ENCODE data around the gene SCUBE1.

The SCUBE1 gene

GRCh38 chr22:43148581-43148980, 194.6 kb downstream of the SCUBE1 start:
- TF ChIP-seq TCF4 (CRISPR knock-in tag; IDR thresholded peaks at IDR 0.05; ENCODE audit: borderline replicate concordance) = no peak
- TF ChIP-seq SNAI2 (CRISPR knock-in tag; IDR thresholded peaks at IDR 0.05) = no peak
- TF ChIP-seq PATZ1 (CRISPR knock-in tag; IDR thresholded peaks at IDR 0.05; ENCODE audit: borderline replicate concordance) = no peak
- no peak for TF ChIP-seq TOX (CRISPR knock-in tag; IDR thresholded peaks at IDR 0.05; ENCODE audit: borderline replicate concordance)
- no peak for TF ChIP-seq OSR1 (CRISPR knock-in tag; IDR thresholded peaks at IDR 0.05)
- TF ChIP-seq ZFP30 (CRISPR knock-in tag; IDR thresholded peaks at IDR 0.05) = no peak
- TF ChIP-seq RARB (CRISPR knock-in tag; IDR thresholded peaks at IDR 0.05) = no peak
- TF ChIP-seq ISL1 (CRISPR knock-in tag; IDR thresholded peaks at IDR 0.05) = no peak
- no peak for TF ChIP-seq ZC3H10 (CRISPR knock-in tag; IDR thresholded peaks at IDR 0.05)
- TF ChIP-seq CREB5 (CRISPR knock-in tag; IDR thresholded peaks at IDR 0.05; ENCODE audit: low read depth) = no peak
- no peak for TF ChIP-seq CSRNP3 (CRISPR knock-in tag; IDR thresholded peaks at IDR 0.05)
- TF ChIP-seq ZNF565 (CRISPR knock-in tag; conservative IDR thresholded peaks at IDR 0.05; ENCODE audit: low read depth) = no peak
- no peak for TF ChIP-seq ZNF8 (CRISPR knock-in tag; IDR thresholded peaks at IDR 0.05)
- no peak for TF ChIP-seq PPARA (CRISPR knock-in tag; IDR thresholded peaks at IDR 0.05; ENCODE audit: borderline replicate concordance)
- no peak for TF ChIP-seq BACH2 (CRISPR knock-in tag; IDR thresholded peaks at IDR 0.05; ENCODE audit: borderline replicate concordance)
- no peak for TF ChIP-seq GLIS3 (CRISPR knock-in tag; IDR thresholded peaks at IDR 0.05)
- TF ChIP-seq ZNF70 (CRISPR knock-in tag; IDR thresholded peaks at IDR 0.05) = no peak
- TF ChIP-seq ZFP3 (CRISPR knock-in tag; IDR thresholded peaks at IDR 0.05) = no peak
- ATAC-seq = no peak

GRCh38 chr22:43147821-43148220, 195.4 kb downstream of the SCUBE1 start:
- ATAC-seq = no peak
- TF ChIP-seq OSR1 (CRISPR knock-in tag; IDR thresholded peaks at IDR 0.05) (no peak), ZFP30 (CRISPR knock-in tag; IDR thresholded peaks at IDR 0.05) (no peak), ZNF565 (CRISPR knock-in tag; conservative IDR thresholded peaks at IDR 0.05; ENCODE audit: low read depth) (no peak)

Data from SK-N-SH treated with all-trans-retinoic acid at 6 μM for 48 hours (cell line).